Measurements from ENCODE around the gene DOCK3. TPM values are rescaled to one million over a fixed set of nuclear protein-coding genes. Genes with fewer than 3 reads are reported as not detected.

DOCK3 gene
- total RNA-seq, 3 donors from 2014 or later = 0.17 to 6.1 (median 0.20) TPM

- H3K36me3 ChIP-seq (ENCODE audit: low read depth) = no peaks in the 10 kb centered on the region
- intact Hi-C loops (cut with DNase I, micrococcal nuclease) = no loop called here
- no peak overlapping the region for H3K4me3 ChIP-seq
- H3K9me3 ChIP-seq = no peaks in the 10 kb centered on the region
- peaks cover 13% of the 10 kb centered on the region for H3K4me1 ChIP-seq (ENCODE audit: low read depth)
- no peak for TF ChIP-seq CTCF (IDR thresholded peaks at IDR 0.05)
- ATAC-seq = no peak
- no peak for DNase-seq
Measured at GRCh38 chr3:50637945-50638344, 36.8 kb upstream of the DOCK3 start.

- intact Hi-C loops (cut with DNase I, micrococcal nuclease) = no loop called here
- Histone ChIP-seq H3K9me3 (no peaks in the 10 kb centered on the region), H3K4me3 (no peak overlapping the region), H3K4me1 (ENCODE audit: low read depth) (peaks cover 13% of the 10 kb centered on the region), H3K36me3 (ENCODE audit: low read depth) (no peaks in the 10 kb centered on the region)
- ATAC-seq = no peak
- no peak for TF ChIP-seq CTCF (IDR thresholded peaks at IDR 0.05)
- DNase-seq = no peak
Measured at GRCh38 chr3:50639055-50639494, 35.7 kb upstream of the DOCK3 start.

GRCh38 chr3:50642382-50642781, 32.3 kb upstream of the DOCK3 start:
- ATAC-seq (no peak), DNase-seq (no peak)
- TF ChIP-seq CTCF (IDR thresholded peaks at IDR 0.05) = no peak
- no peaks in the 10 kb centered on the region for H3K9me3 ChIP-seq
- no peak overlapping the region for H3K4me3 ChIP-seq
- no peaks in the 10 kb centered on the region for H3K36me3 ChIP-seq (ENCODE audit: low read depth)
- intact Hi-C loops (cut with DNase I, micrococcal nuclease) = no loop called here
- no peaks in the 10 kb centered on the region for H3K4me1 ChIP-seq (ENCODE audit: low read depth)

DNA sequence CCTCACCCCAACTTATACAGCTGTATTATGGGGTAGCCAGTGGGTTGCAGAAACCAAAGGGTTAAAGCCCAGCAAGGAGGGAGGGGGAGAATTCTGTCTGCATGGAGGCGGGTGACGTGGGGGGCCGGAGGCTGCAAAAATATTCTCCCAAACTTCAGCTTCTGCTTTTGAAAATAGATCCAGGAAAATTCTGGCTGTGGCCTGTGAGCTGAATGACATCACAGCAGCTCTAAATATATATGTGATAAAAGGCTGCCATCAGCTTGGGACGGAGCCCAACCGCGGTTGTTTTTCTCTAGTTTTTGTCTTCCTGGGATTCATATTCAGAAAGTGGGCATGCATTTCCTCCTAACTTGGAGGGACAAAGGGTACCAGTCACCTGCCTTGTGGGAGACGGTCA, 30.2 kb upstream of the DOCK3 start:
- no peaks in the 10 kb centered on the region for H3K4me1 ChIP-seq (ENCODE audit: low read depth)
- intact Hi-C loops (cut with DNase I, micrococcal nuclease) = no loop called here
- H3K4me3 ChIP-seq = no peak overlapping the region
- no peaks in the 10 kb centered on the region for H3K36me3 ChIP-seq (ENCODE audit: low read depth)
- DNase-seq (no peak), ATAC-seq (no peak)
- TF ChIP-seq CTCF (IDR thresholded peaks at IDR 0.05) = no peak
- no peaks in the 10 kb centered on the region for H3K9me3 ChIP-seq

DNA sequence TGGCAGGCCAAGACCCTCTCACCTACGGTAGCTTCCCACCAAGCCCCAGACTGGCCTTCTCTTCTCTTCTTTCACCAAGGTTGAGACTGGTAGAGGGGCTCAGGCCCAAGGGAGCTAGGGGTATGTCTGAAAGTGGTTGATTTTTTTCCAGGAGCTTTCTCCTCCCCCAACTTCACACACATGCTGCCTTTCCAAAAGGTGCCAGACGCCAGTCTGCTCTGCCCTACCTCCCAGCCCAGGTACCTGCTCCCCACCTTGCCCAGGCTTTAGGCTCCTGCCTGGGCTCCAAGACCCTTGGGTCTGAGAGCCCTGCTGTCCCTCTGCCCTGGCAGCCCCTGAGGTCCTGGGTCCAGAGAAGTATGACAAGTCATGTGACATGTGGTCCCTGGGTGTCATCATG, 29.3 kb upstream of the DOCK3 start:
- no peak for TF ChIP-seq CTCF (IDR thresholded peaks at IDR 0.05)
- ATAC-seq (no peak), DNase-seq (no peak)
- Histone ChIP-seq H3K4me1 (ENCODE audit: low read depth) (no peaks in the 10 kb centered on the region), H3K36me3 (ENCODE audit: low read depth) (no peaks in the 10 kb centered on the region), H3K4me3 (no peak overlapping the region), H3K9me3 (no peaks in the 10 kb centered on the region)
- intact Hi-C loops (cut with DNase I, micrococcal nuclease) = no loop called here

GRCh38 chr3:50648313-50648712, 26.4 kb upstream of the DOCK3 start:
- DNase-seq (no peak), ATAC-seq (no peak)
- Histone ChIP-seq H3K4me3 (no peak overlapping the region), H3K9me3 (no peaks in the 10 kb centered on the region), H3K36me3 (ENCODE audit: low read depth) (no peaks in the 10 kb centered on the region), H3K4me1 (ENCODE audit: low read depth) (no peaks in the 10 kb centered on the region)
- intact Hi-C loops (cut with DNase I, micrococcal nuclease) = no loop called here
- TF ChIP-seq CTCF (IDR thresholded peaks at IDR 0.05) = no peak

All from mucosa of descending colon (tissue), 3 donors.